Measurements from ENCODE around the gene COL27A1.

COL27A1 gene

DNA sequence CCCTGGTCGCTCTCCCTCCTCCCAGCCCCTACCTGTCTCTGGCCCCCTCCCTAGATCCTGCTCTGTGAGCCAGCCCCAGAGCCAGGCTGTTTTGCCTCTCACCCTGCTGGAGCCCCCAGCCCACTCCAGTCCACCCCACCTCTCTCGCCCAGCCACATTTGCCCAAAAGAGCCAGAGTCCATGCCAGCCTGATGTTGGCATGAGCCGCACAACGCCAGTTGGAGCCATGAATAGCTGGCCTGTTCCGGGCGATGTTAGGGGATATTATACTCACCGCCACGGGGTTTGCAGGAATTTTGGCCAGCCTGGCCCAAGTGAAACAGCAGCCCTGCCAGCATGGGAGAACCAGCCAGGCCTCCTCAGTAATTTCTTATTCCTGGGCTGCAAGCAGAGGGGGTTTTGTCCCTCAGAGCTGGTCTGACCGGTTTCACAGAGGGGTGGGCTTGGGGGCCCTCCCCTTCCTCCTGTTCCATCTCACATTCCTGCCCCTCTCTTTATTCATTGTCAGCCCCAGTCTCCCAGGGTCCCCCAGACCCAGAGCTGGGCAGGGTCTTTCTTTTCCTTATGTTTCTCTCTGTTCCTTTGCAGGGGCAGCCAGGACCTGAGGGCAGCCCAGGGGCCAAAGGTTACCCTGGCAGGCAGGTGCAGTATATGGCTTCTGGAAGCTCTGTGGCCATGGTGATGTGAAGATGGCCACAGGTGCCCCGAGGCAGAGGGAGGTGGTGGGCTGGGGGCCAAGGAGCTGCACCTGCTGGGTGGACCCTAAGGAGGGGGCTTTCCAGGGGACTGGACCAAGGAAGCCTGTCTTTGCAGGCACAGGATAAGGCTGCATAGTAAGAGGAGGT is 50.1 kb downstream of the COL27A1 start:
- no peak overlapping the region for H3K9ac ChIP-seq (ENCODE audit: low read length)
- no peak overlapping the region for H3K4me3 ChIP-seq (ENCODE audit: low read depth, low read length, poor library complexity, severe bottlenecking)
- no peaks in the 10 kb centered on the region for H3K9me2 ChIP-seq (ENCODE audit: low read depth, low read length)
- no peak overlapping the region for H2AFZ ChIP-seq (ENCODE audit: low read length)
- H4K20me1 ChIP-seq (ENCODE audit: insufficient read depth, low read length) = no peaks in the 10 kb centered on the region
- no peaks in the 10 kb centered on the region for H3K36me3 ChIP-seq (ENCODE audit: insufficient read depth, low read length)
- no peak overlapping the region for H3K4me2 ChIP-seq (ENCODE audit: low read length)
- TF ChIP-seq, protein P1, sequence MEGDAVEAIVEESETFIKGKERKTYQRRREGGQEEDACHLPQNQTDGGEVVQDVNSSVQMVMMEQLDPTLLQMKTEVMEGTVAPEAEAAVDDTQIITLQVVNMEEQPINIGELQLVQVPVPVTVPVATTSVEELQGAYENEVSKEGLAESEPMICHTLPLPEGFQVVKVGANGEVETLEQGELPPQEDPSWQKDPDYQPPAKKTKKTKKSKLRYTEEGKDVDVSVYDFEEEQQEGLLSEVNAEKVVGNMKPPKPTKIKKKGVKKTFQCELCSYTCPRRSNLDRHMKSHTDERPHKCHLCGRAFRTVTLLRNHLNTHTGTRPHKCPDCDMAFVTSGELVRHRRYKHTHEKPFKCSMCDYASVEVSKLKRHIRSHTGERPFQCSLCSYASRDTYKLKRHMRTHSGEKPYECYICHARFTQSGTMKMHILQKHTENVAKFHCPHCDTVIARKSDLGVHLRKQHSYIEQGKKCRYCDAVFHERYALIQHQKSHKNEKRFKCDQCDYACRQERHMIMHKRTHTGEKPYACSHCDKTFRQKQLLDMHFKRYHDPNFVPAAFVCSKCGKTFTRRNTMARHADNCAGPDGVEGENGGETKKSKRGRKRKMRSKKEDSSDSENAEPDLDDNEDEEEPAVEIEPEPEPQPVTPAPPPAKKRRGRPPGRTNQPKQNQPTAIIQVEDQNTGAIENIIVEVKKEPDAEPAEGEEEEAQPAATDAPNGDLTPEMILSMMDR (IDR thresholded peaks at IDR 0.05; ENCODE audit: low read length) = no peak
- TF ChIP-seq EZH2 (IDR thresholded peaks at IDR 0.05; ENCODE audit: borderline replicate concordance, low read length) = no peak
- H3F3A ChIP-seq (ENCODE audit: insufficient read depth, low read length) = no peaks in the 10 kb centered on the region
- H3K4me1 ChIP-seq (ENCODE audit: insufficient read depth, low read length, severe bottlenecking) = no peaks in the 10 kb centered on the region
- H3K79me2 ChIP-seq (ENCODE audit: insufficient read depth, low read length) = no peaks in the 10 kb centered on the region
- no peaks in the 10 kb centered on the region for H3K9me3 ChIP-seq (ENCODE audit: low read length)
- H3K27me3 ChIP-seq (ENCODE audit: insufficient read depth, low read length) = no peaks in the 10 kb centered on the region
- H3K27ac ChIP-seq (ENCODE audit: low read depth, low read length, poor library complexity, severe bottlenecking) = no peak overlapping the region

GRCh38 chr9:114206221-114206789 is 51.0 kb downstream of the COL27A1 start:
- Histone ChIP-seq H3K9ac (ENCODE audit: low read length) (no peak overlapping the region), H3K79me2 (ENCODE audit: insufficient read depth, low read length) (no peaks in the 10 kb centered on the region), H3K27ac (ENCODE audit: low read depth, low read length, poor library complexity, severe bottlenecking) (no peak overlapping the region), H3K9me2 (ENCODE audit: low read depth, low read length) (no peaks in the 10 kb centered on the region), H2AFZ (ENCODE audit: low read length) (no peak overlapping the region), H3K27me3 (ENCODE audit: insufficient read depth, low read length) (no peaks in the 10 kb centered on the region), H4K20me1 (ENCODE audit: insufficient read depth, low read length) (no peaks in the 10 kb centered on the region), H3K4me3 (ENCODE audit: low read depth, low read length, poor library complexity, severe bottlenecking) (no peak overlapping the region), H3K4me1 (ENCODE audit: insufficient read depth, low read length, severe bottlenecking) (no peaks in the 10 kb centered on the region), H3K36me3 (ENCODE audit: insufficient read depth, low read length) (no peaks in the 10 kb centered on the region), H3F3A (ENCODE audit: insufficient read depth, low read length) (no peaks in the 10 kb centered on the region), H3K4me2 (ENCODE audit: low read length) (no peak overlapping the region), H3K9me3 (ENCODE audit: low read length) (no peaks in the 10 kb centered on the region)
- TF ChIP-seq EZH2 (IDR thresholded peaks at IDR 0.05; ENCODE audit: borderline replicate concordance, low read length) = no peak
- TF ChIP-seq, protein P1 (IDR thresholded peaks at IDR 0.05; ENCODE audit: low read length) = no peak

DNA sequence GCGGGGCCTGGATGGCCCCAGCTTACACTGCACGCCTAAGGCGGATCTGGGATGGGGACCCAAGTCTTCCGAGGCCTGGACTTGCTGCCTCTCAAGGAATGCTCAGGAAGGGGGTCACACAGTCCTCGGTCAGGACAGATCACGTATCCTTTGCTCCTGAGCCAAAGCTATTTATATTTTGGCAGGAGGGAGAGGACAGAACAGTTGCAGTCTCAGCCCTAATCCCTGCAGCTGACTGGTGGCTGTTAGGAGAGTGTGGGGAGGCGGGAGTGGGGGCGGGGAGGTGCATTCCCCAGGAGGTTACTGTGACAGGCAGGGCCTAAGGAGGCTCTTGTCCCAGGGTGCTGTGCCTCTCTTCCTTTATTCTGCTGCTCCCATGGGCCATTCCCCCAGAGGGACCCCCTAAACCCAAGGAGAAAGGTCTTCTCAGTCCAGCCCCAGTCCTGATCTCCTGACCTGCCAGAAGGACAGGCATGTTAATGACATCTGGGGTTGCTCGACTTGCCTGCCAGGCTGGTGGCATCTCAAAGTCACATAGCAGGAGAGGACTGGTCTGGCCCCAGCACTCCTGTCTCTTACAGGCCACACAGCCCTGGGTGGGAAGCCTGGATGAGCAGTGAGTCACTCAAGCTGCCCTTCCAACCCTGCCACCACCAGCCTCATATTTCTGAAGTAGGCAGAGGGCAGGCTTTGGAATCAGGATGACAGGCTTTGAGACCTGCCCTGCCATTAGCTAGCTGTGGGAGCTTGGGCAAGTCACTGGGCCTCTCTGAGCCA is 51.9 kb downstream of the COL27A1 start:
- Histone ChIP-seq H3K9me3 (ENCODE audit: low read length) (no peaks in the 10 kb centered on the region), H3K9me2 (ENCODE audit: low read depth, low read length) (no peaks in the 10 kb centered on the region), H4K20me1 (ENCODE audit: insufficient read depth, low read length) (no peaks in the 10 kb centered on the region), H3K27ac (ENCODE audit: low read depth, low read length, poor library complexity, severe bottlenecking) (no peak overlapping the region), H3F3A (ENCODE audit: insufficient read depth, low read length) (no peaks in the 10 kb centered on the region), H3K36me3 (ENCODE audit: insufficient read depth, low read length) (no peaks in the 10 kb centered on the region), H3K4me2 (ENCODE audit: low read length) (no peak overlapping the region), H3K27me3 (ENCODE audit: insufficient read depth, low read length) (no peaks in the 10 kb centered on the region), H3K9ac (ENCODE audit: low read length) (no peak overlapping the region), H3K4me3 (ENCODE audit: low read depth, low read length, poor library complexity, severe bottlenecking) (no peak overlapping the region), H3K79me2 (ENCODE audit: insufficient read depth, low read length) (no peaks in the 10 kb centered on the region), H3K4me1 (ENCODE audit: insufficient read depth, low read length, severe bottlenecking) (no peaks in the 10 kb centered on the region), H2AFZ (ENCODE audit: low read length) (no peak overlapping the region)
- TF ChIP-seq EZH2 (IDR thresholded peaks at IDR 0.05; ENCODE audit: borderline replicate concordance, low read length) = no peak
- TF ChIP-seq, protein P1 (IDR thresholded peaks at IDR 0.05; ENCODE audit: low read length) = no peak

Data from OCI-LY1 (cell line).